ENCODE results near the gene SLMAP.

SLMAP gene

DNA sequence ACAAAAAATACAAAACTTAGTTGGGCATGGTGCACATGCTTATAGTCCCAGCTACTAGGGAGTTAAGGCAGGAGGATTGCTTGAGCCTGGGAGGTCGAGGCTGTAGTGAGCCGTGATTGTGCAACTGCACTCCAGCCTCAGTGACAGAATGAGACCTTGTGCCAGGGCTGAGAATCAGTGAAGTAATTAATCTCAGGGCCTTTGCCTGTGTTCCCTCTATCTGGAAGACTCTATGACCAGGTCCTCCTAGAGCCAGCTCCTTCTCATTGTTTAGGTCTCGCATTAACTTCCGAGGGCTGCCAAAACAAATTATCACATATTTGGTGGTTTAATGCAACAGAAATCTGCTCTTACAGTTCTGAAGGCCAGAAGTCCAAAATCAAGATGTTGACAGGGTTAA is 210.7 kb downstream of the SLMAP start:
- WGBS = 67% methylated on average over 4 of the region's 4 CpGs
- Histone ChIP-seq H3K27ac (ENCODE audit: low read depth, low read length) (no peak overlapping the region), H3K4me1 (ENCODE audit: insufficient read depth, low read length) (peaks cover 10% of the 10 kb centered on the region)

DNA sequence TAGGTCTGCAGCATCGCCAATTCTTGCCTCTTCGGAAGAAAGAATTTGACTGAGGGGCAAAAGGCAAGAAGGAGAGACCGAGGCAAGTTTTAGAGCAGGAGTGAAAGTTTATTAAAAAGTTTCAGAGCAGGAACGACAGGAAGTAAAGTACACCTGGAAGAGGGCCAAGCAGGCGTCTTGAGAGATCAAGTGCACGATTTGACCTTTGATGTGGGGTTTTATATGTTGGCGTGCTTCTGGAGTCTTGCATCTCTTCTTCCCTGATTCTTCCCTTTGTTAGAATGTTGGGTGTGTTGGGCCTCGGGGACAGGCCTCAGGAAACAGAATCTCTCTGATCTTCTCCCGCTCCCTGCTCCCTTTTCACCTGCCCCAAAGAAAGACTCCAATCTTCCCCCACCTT is 211.5 kb downstream of the SLMAP start:
- no peak overlapping the region for H3K9ac ChIP-seq (ENCODE audit: low read depth, low read length)
- no peaks in the 10 kb centered on the region for H3K27me3 ChIP-seq (ENCODE audit: insufficient read depth, low read length)
- H3K4me1 ChIP-seq (ENCODE audit: insufficient read depth, low read length) = peaks cover 12% of the 10 kb centered on the region
- H3K9me3 ChIP-seq (ENCODE audit: insufficient read depth, low read depth, low read length) = no peaks in the 10 kb centered on the region
- H3K36me3 ChIP-seq (ENCODE audit: insufficient read depth, low read length) = no peaks in the 10 kb centered on the region
- H3K27ac ChIP-seq (ENCODE audit: low read depth, low read length) = no peak overlapping the region
- WGBS = 89% methylated on average over 8 of the region's 9 CpGs
- no peak overlapping the region for H3K4me3 ChIP-seq (ENCODE audit: low read length)

More for the DNA sequence above, 210.7 kb downstream of the SLMAP start:
- H3K4me3 ChIP-seq (ENCODE audit: low read length) = no peak overlapping the region
- no peaks in the 10 kb centered on the region for H3K36me3 ChIP-seq (ENCODE audit: insufficient read depth, low read length)
- H3K27me3 ChIP-seq (ENCODE audit: insufficient read depth, low read length) = no peaks in the 10 kb centered on the region
- H3K9ac ChIP-seq (ENCODE audit: low read depth, low read length) = no peak overlapping the region
- no peaks in the 10 kb centered on the region for H3K9me3 ChIP-seq (ENCODE audit: insufficient read depth, low read depth, low read length)

DNA sequence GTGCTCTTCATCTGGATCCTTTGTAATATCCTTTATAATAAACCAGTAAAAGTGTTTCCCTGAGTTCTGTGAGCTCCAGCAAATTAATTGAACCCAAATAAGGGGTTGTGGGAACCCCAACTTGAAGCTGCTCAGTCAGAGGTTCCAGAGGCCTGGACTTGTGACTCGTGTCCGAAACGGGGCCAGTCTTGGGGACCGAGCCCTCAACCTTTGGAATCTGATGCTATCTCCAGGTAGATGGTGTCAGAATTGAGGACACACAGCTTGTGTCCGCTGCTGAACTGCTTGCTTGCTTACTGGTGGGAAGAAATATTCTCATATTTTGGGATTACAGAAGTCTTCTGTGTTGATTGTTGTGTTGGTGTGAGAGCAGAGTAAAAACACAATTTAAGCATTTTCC is 212.4 kb downstream of the SLMAP start:
- 94% methylated on average over 5 of the region's 5 CpGs for WGBS
- Histone ChIP-seq H3K27ac (ENCODE audit: low read depth, low read length) (no peak overlapping the region), H3K36me3 (ENCODE audit: insufficient read depth, low read length) (no peaks in the 10 kb centered on the region), H3K9ac (ENCODE audit: low read depth, low read length) (no peak overlapping the region), H3K4me1 (ENCODE audit: insufficient read depth, low read length) (peaks cover 15% of the 10 kb centered on the region), H3K4me3 (ENCODE audit: low read length) (no peak overlapping the region), H3K9me3 (ENCODE audit: insufficient read depth, low read depth, low read length) (no peaks in the 10 kb centered on the region), H3K27me3 (ENCODE audit: insufficient read depth, low read length) (no peaks in the 10 kb centered on the region)

DNA sequence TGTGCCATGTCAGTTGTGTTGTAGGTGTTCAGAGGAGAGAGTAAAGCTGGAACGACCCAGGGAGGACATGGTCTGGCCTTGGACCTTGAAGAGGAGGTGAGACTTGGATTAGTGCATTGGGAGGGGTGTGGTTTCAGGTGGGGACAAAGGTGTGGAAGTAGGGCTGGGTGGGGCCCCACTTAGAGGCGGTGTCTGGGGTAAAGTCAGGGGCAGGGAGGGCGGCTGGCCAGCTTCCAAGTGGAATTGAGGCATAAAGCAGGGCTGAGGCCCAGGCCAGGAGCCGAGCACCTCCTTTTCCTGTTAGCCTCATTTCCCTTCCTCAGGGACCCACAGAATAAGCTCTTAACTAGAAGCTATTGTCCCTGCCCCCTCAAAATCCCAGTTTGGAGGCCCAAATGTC is 215.9 kb downstream of the SLMAP start:
- no peak overlapping the region for H3K4me3 ChIP-seq (ENCODE audit: low read length)
- peaks cover 18% of the 10 kb centered on the region for H3K4me1 ChIP-seq (ENCODE audit: insufficient read depth, low read length)
- WGBS = 82% methylated on average over 4 of the region's 4 CpGs
- no peak overlapping the region for H3K9ac ChIP-seq (ENCODE audit: low read depth, low read length)
- no peak overlapping the region; the same call in 1 of the 2 replicates for H3K27ac ChIP-seq (ENCODE audit: low read depth, low read length)
- no peaks in the 10 kb centered on the region for H3K27me3 ChIP-seq (ENCODE audit: insufficient read depth, low read length)
- no peaks in the 10 kb centered on the region for H3K36me3 ChIP-seq (ENCODE audit: insufficient read depth, low read length)
- H3K9me3 ChIP-seq (ENCODE audit: insufficient read depth, low read depth, low read length) = no peaks in the 10 kb centered on the region

DNA sequence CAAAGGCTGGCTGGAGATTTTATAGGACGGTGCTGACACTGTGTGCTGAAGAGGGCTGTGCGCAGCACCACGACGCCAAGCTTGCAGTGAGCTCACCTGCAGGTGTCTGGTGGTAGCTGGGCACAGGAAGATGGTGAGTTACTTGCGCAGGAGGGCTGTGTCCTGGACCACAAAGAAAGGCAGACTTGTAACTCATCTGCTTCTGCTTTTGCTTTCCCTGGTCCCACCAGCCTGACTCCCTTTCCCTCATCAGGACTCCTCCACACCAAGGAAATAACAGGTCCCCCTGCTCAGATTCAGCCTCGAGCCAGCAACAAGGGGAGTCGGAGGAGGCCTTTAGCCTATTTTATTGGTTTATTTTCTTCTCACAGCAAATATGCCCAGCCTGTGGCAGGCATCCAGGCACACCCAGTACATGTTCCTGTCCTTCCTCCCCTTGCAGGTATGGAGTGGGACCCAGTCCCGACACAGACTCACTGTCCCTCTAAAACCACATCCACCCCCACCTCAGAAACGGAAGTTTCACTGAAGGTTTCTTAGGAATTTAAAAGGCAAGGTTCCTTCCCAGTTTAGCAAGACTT is 216.5 kb downstream of the SLMAP start:
- Histone ChIP-seq H3K27ac (ENCODE audit: low read depth, low read length) (no peak overlapping the region; the same call in 1 of the 2 replicates), H3K9me3 (ENCODE audit: insufficient read depth, low read depth, low read length) (no peaks in the 10 kb centered on the region), H3K4me3 (ENCODE audit: low read length) (no peak overlapping the region), H3K36me3 (ENCODE audit: insufficient read depth, low read length) (no peaks in the 10 kb centered on the region), H3K27me3 (ENCODE audit: insufficient read depth, low read length) (no peaks in the 10 kb centered on the region), H3K9ac (ENCODE audit: low read depth, low read length) (no peak overlapping the region), H3K4me1 (ENCODE audit: insufficient read depth, low read length) (peaks cover 18% of the 10 kb centered on the region)
- WGBS = 88% methylated on average over 9 of the region's 9 CpGs

DNA sequence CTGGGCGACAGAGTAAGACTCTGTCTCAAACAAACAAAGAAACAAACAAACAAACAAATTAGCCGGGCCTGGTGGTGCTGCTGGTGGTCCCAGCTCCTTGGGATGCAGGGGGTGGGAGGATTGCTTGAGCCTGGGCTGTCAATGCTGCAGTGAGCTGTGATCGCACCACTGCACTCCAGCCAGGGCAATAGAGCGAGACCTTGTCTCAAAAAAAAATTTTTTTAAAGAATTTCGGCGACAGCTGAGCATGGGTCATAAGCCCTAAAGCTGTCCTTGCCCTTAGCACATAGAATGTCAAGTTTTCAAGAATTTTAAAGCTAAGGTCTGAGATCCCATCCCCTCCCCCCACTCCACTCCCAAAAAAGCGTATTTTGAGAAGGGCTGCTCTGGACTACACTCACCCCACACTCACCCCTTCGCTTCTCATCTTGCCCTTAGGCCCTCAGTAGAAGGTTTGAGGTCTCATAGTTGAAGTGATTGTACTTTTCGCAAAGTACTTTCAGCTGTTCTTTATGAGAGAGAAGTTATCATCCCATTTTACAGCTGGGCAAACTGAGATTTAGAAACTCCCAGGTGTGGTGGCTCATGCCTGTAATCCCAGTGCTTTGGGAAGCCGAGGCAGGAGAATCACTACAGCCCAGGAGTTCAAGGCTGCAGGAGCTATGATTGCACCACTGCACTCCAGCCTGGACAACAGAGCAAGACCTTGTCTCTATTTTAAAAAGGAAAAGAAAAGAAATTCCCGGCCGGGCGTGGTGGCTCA is 217.8 kb downstream of the SLMAP start:
- no peak overlapping the region for H3K4me3 ChIP-seq (ENCODE audit: low read length)

DNA sequence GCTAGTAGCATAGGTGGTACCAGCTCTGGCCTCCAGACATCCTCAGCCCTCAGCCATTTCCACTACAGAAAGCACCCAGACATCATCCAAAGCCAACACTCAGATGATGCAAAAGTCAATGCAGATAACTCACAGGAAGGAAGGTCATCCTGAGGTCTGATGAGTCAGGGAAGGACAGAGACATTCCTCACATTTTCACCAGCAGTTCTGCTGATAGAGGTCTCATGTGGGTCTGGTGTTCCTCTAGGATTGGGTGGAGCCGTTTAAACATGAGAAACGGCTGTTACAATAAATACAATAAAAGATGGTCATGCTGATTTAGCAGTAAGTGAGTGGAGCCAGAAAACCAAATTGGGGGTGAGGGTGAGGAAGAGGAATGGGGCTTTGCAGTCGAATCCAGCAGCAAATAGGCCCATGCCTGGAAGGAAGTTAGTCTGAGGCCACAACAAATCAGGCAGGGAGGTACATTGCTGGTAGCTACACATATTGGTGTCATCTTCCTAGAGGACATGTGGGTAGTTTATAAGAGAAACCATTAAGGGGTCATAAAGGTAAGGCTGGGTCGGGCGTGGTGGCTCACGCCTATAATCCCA is 218.8 kb downstream of the SLMAP start:
- Histone ChIP-seq H3K4me1 (ENCODE audit: insufficient read depth, low read length) (peaks cover 12% of the 10 kb centered on the region), H3K4me3 (ENCODE audit: low read length) (no peak overlapping the region), H3K36me3 (ENCODE audit: insufficient read depth, low read length) (no peaks in the 10 kb centered on the region), H3K27me3 (ENCODE audit: insufficient read depth, low read length) (no peaks in the 10 kb centered on the region), H3K9me3 (ENCODE audit: insufficient read depth, low read depth, low read length) (no peaks in the 10 kb centered on the region), H3K9ac (ENCODE audit: low read depth, low read length) (no peak overlapping the region), H3K27ac (ENCODE audit: low read depth, low read length) (no peak overlapping the region)
- 85% methylated on average over 6 of the region's 6 CpGs for WGBS

More for the DNA sequence above, 217.8 kb downstream of the SLMAP start:
- Histone ChIP-seq H3K9me3 (ENCODE audit: insufficient read depth, low read depth, low read length) (no peaks in the 10 kb centered on the region), H3K36me3 (ENCODE audit: insufficient read depth, low read length) (no peaks in the 10 kb centered on the region), H3K4me1 (ENCODE audit: insufficient read depth, low read length) (peaks cover 18% of the 10 kb centered on the region), H3K9ac (ENCODE audit: low read depth, low read length) (no peak overlapping the region), H3K27ac (ENCODE audit: low read depth, low read length) (no peak overlapping the region), H3K27me3 (ENCODE audit: insufficient read depth, low read length) (no peaks in the 10 kb centered on the region)
- 95% methylated on average over 13 of the region's 13 CpGs for WGBS

DNA sequence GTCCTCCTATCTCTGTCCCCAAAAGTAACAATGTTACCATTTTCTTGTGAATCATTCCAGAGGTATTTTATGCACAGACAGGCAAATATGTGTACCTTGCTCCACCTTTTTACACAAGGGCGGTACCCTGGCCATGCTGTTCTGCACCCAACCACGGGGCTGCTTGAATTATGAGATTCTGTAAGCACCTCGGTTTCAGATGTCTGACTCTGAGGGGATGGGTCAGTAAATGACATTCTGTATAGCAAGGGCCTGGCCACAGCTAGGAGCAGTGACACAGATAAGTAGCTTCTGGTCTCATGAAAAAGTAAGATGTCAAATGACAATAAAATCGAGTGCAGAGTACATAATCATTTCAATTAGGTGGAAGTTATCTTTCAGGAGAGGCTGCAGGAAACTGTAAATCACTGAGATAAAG is 221.7 kb downstream of the SLMAP start:
- 78% methylated on average over 4 of the region's 4 CpGs for WGBS
- Histone ChIP-seq H3K4me1 (ENCODE audit: insufficient read depth, low read length) (peaks cover 4% of the 10 kb centered on the region), H3K27ac (ENCODE audit: low read depth, low read length) (no peak overlapping the region), H3K9ac (ENCODE audit: low read depth, low read length) (no peak overlapping the region), H3K4me3 (ENCODE audit: low read length) (no peak overlapping the region), H3K9me3 (ENCODE audit: insufficient read depth, low read depth, low read length) (no peaks in the 10 kb centered on the region), H3K36me3 (ENCODE audit: insufficient read depth, low read length) (no peaks in the 10 kb centered on the region), H3K27me3 (ENCODE audit: insufficient read depth, low read length) (no peaks in the 10 kb centered on the region)

DNA sequence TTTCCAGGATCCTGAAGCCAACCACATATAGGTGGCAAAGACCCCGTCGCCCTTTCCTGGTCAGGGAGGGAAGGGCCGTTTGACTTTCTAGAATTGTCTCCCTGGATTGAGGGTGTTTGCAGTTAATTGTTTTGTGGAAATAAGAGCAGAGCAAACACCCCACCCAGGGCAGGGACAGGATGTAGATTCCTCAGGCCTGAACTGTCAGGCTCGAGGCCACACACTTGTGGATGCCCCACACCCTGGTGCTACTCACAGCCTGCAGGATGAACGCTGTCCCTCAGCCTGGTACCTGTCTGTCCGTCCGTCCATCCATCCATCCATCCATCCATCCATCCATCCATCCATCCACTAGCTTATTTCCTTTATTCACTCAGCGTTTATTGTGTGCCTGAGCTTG is 222.2 kb downstream of the SLMAP start:
- Histone ChIP-seq H3K27ac (ENCODE audit: low read depth, low read length) (no peak overlapping the region), H3K9me3 (ENCODE audit: insufficient read depth, low read depth, low read length) (no peaks in the 10 kb centered on the region), H3K9ac (ENCODE audit: low read depth, low read length) (no peak overlapping the region), H3K36me3 (ENCODE audit: insufficient read depth, low read length) (no peaks in the 10 kb centered on the region), H3K4me3 (ENCODE audit: low read length) (no peak overlapping the region), H3K27me3 (ENCODE audit: insufficient read depth, low read length) (no peaks in the 10 kb centered on the region), H3K4me1 (ENCODE audit: insufficient read depth, low read length) (peaks cover 3% of the 10 kb centered on the region; the same call in 1 of the 2 replicates)
- WGBS = 85% methylated on average over 8 of the region's 8 CpGs
